Nephron progenitor cell (in vitro differentiated cells): ENCODE data around the gene EPHA7.

Experiments used
- DNase-seq: peaks from one replicate; pipeline ENCODE4 v3.0.0; 2021
- H3K27ac Mint-ChIP-seq: 2 replicates; pipeline ENCODE4 v1.8.0; 2021; ENCODE audit warnings: mild to moderate bottlenecking, moderate library complexity, mixed read lengths
- H3K27me3 Mint-ChIP-seq: 2 replicates; pipeline ENCODE4 v1.8.0; 2021; ENCODE audit warnings: mild to moderate bottlenecking, low read depth, mixed read lengths; ENCODE audit not compliant: poor library complexity
- H3K36me3 Mint-ChIP-seq: 2 replicates; pipeline ENCODE4 v1.8.0; 2021; ENCODE audit warnings: low read depth, mixed read lengths
- H3K4me1 Mint-ChIP-seq: 2 replicates; pipeline ENCODE4 v1.8.0; 2021; ENCODE audit warnings: mixed read lengths
- H3K4me3 Mint-ChIP-seq: 2 replicates; pipeline ENCODE4 v1.8.0; 2021; ENCODE audit warnings: mild to moderate bottlenecking, moderate library complexity, mixed read lengths
- H3K9me3 Mint-ChIP-seq: 2 replicates; pipeline ENCODE4 v1.8.0; 2021; ENCODE audit warnings: mild to moderate bottlenecking, moderate library complexity, mixed read lengths
- TF ChIP-seq, protein P1 (sequence below): fragments of 200-600 bp; sonication (generic); IDR thresholded peaks from 2 replicates; pipeline ENCODE4 v1.5.0; 2021; ENCODE audit warnings: antibody characterized with exemption

Gene EPHA7

GRCh38 chr6:93433592-93433991, 14.2 kb upstream of the EPHA7 start:
- Mint-ChIP-seq H3K4me3 (no peak overlapping the region), H3K27me3 (peaks cover 7% of the 10 kb centered on the region), H3K4me1 (no peaks in the 10 kb centered on the region), H3K36me3 (no peaks in the 10 kb centered on the region), H3K9me3 (peaks cover 12% of the 10 kb centered on the region), H3K27ac (no peak overlapping the region)
- TF ChIP-seq, protein P1, sequence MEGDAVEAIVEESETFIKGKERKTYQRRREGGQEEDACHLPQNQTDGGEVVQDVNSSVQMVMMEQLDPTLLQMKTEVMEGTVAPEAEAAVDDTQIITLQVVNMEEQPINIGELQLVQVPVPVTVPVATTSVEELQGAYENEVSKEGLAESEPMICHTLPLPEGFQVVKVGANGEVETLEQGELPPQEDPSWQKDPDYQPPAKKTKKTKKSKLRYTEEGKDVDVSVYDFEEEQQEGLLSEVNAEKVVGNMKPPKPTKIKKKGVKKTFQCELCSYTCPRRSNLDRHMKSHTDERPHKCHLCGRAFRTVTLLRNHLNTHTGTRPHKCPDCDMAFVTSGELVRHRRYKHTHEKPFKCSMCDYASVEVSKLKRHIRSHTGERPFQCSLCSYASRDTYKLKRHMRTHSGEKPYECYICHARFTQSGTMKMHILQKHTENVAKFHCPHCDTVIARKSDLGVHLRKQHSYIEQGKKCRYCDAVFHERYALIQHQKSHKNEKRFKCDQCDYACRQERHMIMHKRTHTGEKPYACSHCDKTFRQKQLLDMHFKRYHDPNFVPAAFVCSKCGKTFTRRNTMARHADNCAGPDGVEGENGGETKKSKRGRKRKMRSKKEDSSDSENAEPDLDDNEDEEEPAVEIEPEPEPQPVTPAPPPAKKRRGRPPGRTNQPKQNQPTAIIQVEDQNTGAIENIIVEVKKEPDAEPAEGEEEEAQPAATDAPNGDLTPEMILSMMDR, result no peak
- no peak for DNase-seq

GRCh38 chr6:93424303-93425064, 5.1 kb upstream of the EPHA7 start:
- no peak overlapping the region for H3K4me3 Mint-ChIP-seq
- H3K27ac Mint-ChIP-seq, result no peak overlapping the region
- peaks cover 22% of the 10 kb centered on the region for H3K4me1 Mint-ChIP-seq
- TF ChIP-seq, protein P1, result peak; percentile 46
- H3K27me3 Mint-ChIP-seq, result peaks cover under 1% of the 10 kb centered on the region
- peak; percentile 3 for DNase-seq
- no peaks in the 10 kb centered on the region for H3K9me3 Mint-ChIP-seq
- H3K36me3 Mint-ChIP-seq, result no peaks in the 10 kb centered on the region

- peaks cover 22% of the 10 kb centered on the region for H3K4me1 Mint-ChIP-seq
- DNase-seq, result peak; percentile 76
- no peaks in the 10 kb centered on the region for H3K36me3 Mint-ChIP-seq
- no peak overlapping the region for H3K27ac Mint-ChIP-seq
- no peaks in the 10 kb centered on the region for H3K9me3 Mint-ChIP-seq
- peaks cover 4% of the 10 kb centered on the region for H3K27me3 Mint-ChIP-seq
- no peak overlapping the region for H3K4me3 Mint-ChIP-seq
- TF ChIP-seq, protein P1, result peak; percentile 74
These were observed 4.2 kb upstream of the EPHA7 start for GRCh38 chr6:93423542-93423941.

GRCh38 chr6:93420163-93420795, 920 bp upstream of the EPHA7 start:
- H3K27ac Mint-ChIP-seq, result peak overlapping the region; percentile 94

DNA sequence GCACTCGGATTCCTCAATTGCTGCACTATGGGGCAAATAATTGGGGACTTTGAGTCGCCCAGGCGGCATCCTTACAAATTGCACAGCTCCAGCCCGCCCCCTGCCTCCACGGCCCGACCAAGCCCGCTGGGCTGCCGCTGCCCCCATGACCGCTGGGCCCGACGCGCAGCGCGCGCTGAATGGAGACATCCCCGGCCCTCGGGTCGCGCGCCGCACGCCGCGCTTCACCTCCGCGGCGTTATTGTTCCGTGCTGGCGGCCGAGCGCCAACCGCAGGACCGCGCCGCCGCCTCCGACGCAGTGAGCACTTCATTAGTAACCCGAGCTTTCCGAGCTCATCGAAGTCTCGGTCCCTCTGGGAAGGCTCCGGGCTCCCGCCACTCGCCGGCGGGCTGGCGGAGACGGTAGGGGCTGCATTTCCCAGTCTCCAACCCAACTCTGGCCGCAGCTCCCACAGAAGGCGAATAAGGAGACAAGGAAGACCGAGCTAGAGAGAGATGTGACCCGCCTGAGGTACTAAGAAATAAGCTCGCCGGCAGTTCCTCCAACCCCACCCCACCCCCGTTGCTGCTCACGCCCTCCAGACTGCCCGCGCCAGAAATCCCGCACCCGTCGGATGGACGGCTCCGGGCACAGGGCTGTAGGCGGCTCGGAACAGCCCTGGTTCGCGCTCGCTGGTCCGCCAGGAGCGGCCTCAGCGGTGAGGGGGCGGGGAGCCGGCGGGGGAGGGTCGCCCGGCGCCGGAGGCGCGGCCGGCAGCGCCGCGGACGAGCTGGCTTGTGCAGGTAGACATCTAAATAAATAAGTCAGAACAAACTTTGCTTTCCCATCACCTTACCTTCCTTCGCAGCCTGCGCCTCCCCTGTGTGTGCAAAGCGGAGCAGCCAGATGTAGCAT, 703 bp downstream of the EPHA7 start:
- Mint-ChIP-seq H3K27me3 (peaks cover 16% of the 10 kb centered on the region), H3K27ac (peak overlapping the region; percentile 84), H3K36me3 (no peaks in the 10 kb centered on the region), H3K4me1 (peaks cover 43% of the 10 kb centered on the region), H3K4me3 (peak overlapping the region; percentile 91), H3K9me3 (no peaks in the 10 kb centered on the region)
- TF ChIP-seq, protein P1, result no peak
- peak; percentile 79 for DNase-seq

More at GRCh38 chr6:93420163-93420795, 920 bp upstream of the EPHA7 start:
- Mint-ChIP-seq H3K36me3 (no peaks in the 10 kb centered on the region), H3K9me3 (no peaks in the 10 kb centered on the region), H3K4me1 (peaks cover 43% of the 10 kb centered on the region), H3K27me3 (peaks cover 16% of the 10 kb centered on the region), H3K4me3 (peak overlapping the region; percentile 91)
- TF ChIP-seq, protein P1, result no peak
- no peak for DNase-seq
